GM12865 (cell line): ENCODE results near the gene FLNC.

Experiments used
- DNase-seq: peaks from one replicate; pipeline ENCODE4 v3.0.0; 2010; ENCODE audit warnings: low read depth
- H3K4me3 ChIP-seq: 2 replicates; pipeline ENCODE4 v1.5.1; 2011; ENCODE audit warnings: mild to moderate bottlenecking, low read depth, low read length, control low read depth
- CTCF ChIP-seq: IDR thresholded peaks from 2 replicates; pipeline ENCODE4 v1.5.1; 2011; ENCODE audit warnings: low read length, control low read depth, low read depth, inconsistent platforms; ENCODE audit not compliant: insufficient read depth; ENCODE audit errors: missing control alignments

The FLNC gene, protein sequence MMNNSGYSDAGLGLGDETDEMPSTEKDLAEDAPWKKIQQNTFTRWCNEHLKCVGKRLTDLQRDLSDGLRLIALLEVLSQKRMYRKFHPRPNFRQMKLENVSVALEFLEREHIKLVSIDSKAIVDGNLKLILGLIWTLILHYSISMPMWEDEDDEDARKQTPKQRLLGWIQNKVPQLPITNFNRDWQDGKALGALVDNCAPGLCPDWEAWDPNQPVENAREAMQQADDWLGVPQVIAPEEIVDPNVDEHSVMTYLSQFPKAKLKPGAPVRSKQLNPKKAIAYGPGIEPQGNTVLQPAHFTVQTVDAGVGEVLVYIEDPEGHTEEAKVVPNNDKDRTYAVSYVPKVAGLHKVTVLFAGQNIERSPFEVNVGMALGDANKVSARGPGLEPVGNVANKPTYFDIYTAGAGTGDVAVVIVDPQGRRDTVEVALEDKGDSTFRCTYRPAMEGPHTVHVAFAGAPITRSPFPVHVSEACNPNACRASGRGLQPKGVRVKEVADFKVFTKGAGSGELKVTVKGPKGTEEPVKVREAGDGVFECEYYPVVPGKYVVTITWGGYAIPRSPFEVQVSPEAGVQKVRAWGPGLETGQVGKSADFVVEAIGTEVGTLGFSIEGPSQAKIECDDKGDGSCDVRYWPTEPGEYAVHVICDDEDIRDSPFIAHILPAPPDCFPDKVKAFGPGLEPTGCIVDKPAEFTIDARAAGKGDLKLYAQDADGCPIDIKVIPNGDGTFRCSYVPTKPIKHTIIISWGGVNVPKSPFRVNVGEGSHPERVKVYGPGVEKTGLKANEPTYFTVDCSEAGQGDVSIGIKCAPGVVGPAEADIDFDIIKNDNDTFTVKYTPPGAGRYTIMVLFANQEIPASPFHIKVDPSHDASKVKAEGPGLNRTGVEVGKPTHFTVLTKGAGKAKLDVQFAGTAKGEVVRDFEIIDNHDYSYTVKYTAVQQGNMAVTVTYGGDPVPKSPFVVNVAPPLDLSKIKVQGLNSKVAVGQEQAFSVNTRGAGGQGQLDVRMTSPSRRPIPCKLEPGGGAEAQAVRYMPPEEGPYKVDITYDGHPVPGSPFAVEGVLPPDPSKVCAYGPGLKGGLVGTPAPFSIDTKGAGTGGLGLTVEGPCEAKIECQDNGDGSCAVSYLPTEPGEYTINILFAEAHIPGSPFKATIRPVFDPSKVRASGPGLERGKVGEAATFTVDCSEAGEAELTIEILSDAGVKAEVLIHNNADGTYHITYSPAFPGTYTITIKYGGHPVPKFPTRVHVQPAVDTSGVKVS (N-terminal part only)

DNA sequence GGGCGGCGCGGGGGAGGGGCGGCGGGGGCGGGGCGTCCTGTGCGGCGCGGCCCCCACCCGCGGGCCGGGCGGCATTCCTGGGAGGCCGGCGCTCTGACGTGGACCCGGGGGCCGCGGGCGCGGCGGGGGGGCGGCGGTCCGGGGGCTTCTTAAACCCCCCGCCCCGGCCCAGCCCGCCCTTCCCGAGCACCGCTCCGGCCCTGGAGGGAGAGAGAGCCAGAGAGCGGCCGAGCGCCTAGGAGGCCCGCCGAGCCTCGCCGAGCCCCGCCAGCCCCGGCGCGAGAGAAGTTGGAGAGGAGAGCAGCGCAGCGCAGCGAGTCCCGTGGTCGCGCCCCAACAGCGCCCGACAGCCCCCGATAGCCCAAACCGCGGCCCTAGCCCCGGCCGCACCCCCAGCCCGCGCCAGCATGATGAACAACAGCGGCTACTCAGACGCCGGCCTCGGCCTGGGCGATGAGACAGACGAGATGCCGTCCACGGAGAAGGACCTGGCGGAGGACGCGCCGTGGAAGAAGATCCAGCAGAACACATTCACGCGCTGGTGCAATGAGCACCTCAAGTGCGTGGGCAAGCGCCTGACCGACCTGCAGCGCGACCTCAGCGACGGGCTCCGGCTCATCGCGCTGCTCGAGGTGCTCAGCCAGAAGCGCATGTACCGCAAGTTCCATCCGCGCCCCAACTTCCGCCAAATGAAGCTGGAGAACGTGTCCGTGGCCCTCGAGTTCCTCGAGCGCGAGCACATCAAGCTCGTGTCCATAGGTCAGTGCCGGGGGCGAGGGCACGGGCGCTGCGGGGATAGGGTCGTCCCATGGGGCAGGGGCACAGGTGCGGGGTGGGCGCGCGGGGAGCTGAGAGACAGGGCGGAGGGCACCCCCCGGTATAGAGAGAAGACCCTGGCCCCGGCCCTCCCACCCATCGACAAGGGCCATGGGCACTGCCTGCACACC is at the start of gene FLNC:
Gene FLNC, plus strand, starts transcription at position 176 of the 947 bp plus-strand sequence. Its CDS starts 232 bp downstream, at position 408.
- DNase-seq = no peak
- no peak for TF ChIP-seq CTCF
- H3K4me3 ChIP-seq = no peak within 1 kb of the TSS

GRCh38 chr7:128781126-128781525 is 49.1 kb upstream of the FLNC start:
- no peak for TF ChIP-seq CTCF
- DNase-seq = no peak
- H3K4me3 ChIP-seq = no peak overlapping the region

- no peak overlapping the region for H3K4me3 ChIP-seq
- DNase-seq = no peak
- no peak for TF ChIP-seq CTCF
Measured at GRCh38 chr7:128781851-128782250, 48.4 kb upstream of the FLNC start.

DNA sequence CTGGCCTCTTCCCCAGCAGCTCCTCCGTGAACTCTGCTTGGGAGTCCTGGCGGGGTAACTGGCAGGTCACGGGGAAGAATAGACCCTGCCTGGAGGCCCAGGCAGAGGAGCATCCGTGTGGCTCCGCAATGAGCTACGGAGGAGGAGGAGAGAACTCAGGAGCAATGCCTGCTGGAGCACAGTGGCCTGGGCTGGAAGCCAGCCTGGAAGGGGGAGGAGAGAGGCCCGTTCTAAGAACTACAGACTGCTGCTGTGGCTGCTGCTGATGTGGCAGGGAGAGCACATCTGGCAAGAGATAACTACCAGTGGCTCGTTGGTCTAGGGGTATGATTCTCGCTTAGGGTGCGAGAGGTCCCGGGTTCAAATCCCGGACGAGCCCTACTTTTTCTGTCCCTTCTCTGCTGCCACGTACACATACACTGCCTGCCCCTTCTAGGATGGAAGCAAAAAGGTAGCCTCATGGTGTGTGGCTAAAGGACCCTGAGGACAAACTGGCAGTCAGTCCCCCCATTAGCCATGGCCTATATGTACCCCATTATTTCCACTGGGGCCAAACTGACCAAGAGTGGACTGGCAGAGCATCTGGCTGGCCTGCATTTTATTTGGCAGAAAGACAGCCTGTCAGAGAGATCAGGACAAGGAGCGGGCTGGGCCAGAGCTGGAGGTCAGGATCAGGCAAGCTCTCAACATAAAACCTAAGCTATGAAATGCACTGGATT is 46.9 kb upstream of the FLNC start:
- TF ChIP-seq CTCF = no peak
- DNase-seq = peak; percentile 69

DNA sequence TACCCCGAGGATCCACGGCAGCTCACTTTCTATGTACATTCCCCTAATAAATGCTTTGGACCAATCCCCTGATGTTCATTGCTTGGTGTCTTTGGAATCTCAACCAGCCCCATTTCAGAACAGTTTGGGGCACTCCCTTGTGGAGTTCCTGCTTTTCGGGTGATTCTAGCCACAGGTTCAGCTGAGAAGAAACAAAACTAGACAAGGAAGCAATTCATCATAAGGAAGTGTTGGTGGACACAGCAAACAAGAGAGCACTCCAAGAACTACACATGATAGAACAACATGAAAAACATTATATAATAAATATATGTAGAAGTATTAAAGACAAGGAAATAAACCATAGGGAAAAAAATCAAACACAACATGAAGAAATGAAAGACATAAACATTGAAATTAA is 44.5 kb upstream of the FLNC start:
- TF ChIP-seq CTCF = no peak
- H3K4me3 ChIP-seq = no peak overlapping the region
- no peak for DNase-seq

More for the DNA sequence above, 46.9 kb upstream of the FLNC start:
- no peak overlapping the region for H3K4me3 ChIP-seq
